Adrenal gland (tissue), 12 donors: Measurements from ENCODE around the gene TAF4. TPM values are rescaled to one million over a fixed set of nuclear protein-coding genes. Genes with fewer than 3 reads are reported as not detected.

Source experiments
- DNase-seq, 7 donors: peaks; one replicate each; pipeline ENCODE4 v3.0.0-alpha.2; 2019 to 2020
- H3K27ac ChIP-seq, 5 donors: fragments of 200-600 bp; sonication (generic) in 4 of 5; 1 replicate in 3 of 5; 2 replicates in 2 of 5; pipeline versions ENCODE4 v1.5.1 to v1.8.0; 2016 to 2020; ENCODE audit warnings: mild to moderate bottlenecking in 1 of 5
- H3K27me3 ChIP-seq: fragments of 200-600 bp; 2 replicates; pipeline ENCODE4 v1.8.0; 2021
- H3K36me3 ChIP-seq, 2 donors: fragments of 200-600 bp; replicated peaks in 1 of 2; 1 replicate in 1 of 2; 2 replicates in 1 of 2; pipeline versions ENCODE4 v1.5.1 to v1.8.0; 2018 to 2022
- H3K4me1 ChIP-seq, 2 donors: fragments of 200-600 bp; replicated peaks in 1 of 2; 1 replicate in 1 of 2; 2 replicates in 1 of 2; pipeline versions ENCODE4 v1.5.1 to v1.8.0; 2018 to 2021
- H3K4me3 ChIP-seq, 4 donors: fragments of 200-600 bp; sonication (generic) in 3 of 4; one replicate each; pipeline ENCODE4 v1.5.1; 2016 to 2018
- H3K9me3 ChIP-seq, 3 donors: fragments of 200-600 bp; sonication (generic) in 1 of 3; replicated peaks in 1 of 3; 1 replicate in 2 of 3; 2 replicates in 1 of 3; pipeline versions ENCODE4 v1.5.1 to v1.8.0; 2016 to 2021
- CTCF ChIP-seq, 6 experiments: fragments of 450-650 bp in 4 of 6; fragments of 200-600 bp in 2 of 6; sonication (generic) in 1 of 6; IDR thresholded peaks; 1 replicate in 5 of 6; 2 replicates in 1 of 6; pipeline versions ENCODE4 v1.5.1 to v1.8.0; 2016 to 2021; ENCODE audit warnings: antibody characterized with exemption in 6 of 6, mild to moderate bottlenecking in 2 of 6, moderate library complexity in 1 of 6
- POLR2A ChIP-seq, 2 donors: fragments of 450-650 bp; IDR thresholded peaks; one replicate each; pipeline ENCODE4 v1.6.1; 2017; ENCODE audit warnings: antibody characterized with exemption in 2 of 2, mild to moderate bottlenecking in 2 of 2, moderate library complexity in 1 of 2
- WGBS, 4 donors: extraction: QIAGEN DNeasy Blood & Tissue Kit in 2 of 4; methylation state at CpG; one replicate each; pipeline versions ENCODE4 v1.1.5 to v1.1.7; 2013 to 2017; 5-methylcytosine and 5-hydroxymethylcytosine counted together
- intact Hi-C, 2 donors: fragments of 100-400 bp; cut with DNase I; formaldehyde crosslinking; loops; one replicate each; pipeline versions ENCODE4 v1.14.1 to v1.15.0; 2022 to 2023
- polyA plus RNA-seq, 3 donors: library from polyadenylated mRNA; stranded (reverse); fragments of 200-250 nt in 2 of 3; fragments of 350-450 nt in 1 of 3; fragmentation: Illumina TruSeq in 1 of 3; extraction: RNeasy Lipid Tissue Mini Kit (QIAGEN cat#74804) in 1 of 3; gene quantifications; one replicate each; pipeline ENCODE4 v1.2.3, GENCODE V29; 2013 to 2014
- total RNA-seq, 9 donors: library from RNA; depleted of rRNA in 4 of 9; stranded (reverse); fragments of >200 nt in 4 of 9; fragments of 120-200 nt in 1 of 9; fragmentation: NEBNext Ultra II Directional in 1 of 9; extraction: Animal tissue kit (Norgen Biotek cat#: 25700) in 1 of 9; gene quantifications; one replicate each; pipeline versions ENCODE4 v1.1.0 to v1.2.4, GENCODE V29; 2013 to 2023
- donor health status: healthy with polysubstance abuse.
- donor health status: Bipolar disorder and iron deficiency.
- donor health status: DM: yes; HTN: yes; CAD: no.
- donor health status: DM: no; HTN: no; CAD: no.
- donor health status: DM: no; HTN: no; CAD: no.
- donor health status: DM: yes; HTN: yes; CAD: no.

TAF4 gene
- total and polyA plus RNA-seq, 12 donors = 5.2 to 30.9 (median 14.8) TPM

- WGBS, 4 donors = 74 to 90% (median 88%) methylated on average over 6 to 16 of the region's 16 CpGs
- Histone ChIP-seq H3K27me3 (no peaks in the 10 kb centered on the region), H3K9me3 (no peaks in the 10 kb centered on the region), H3K36me3 (no peaks in the 10 kb centered on the region), H3K4me1 (no peaks in the 10 kb centered on the region), H3K27ac (no peak overlapping the region), H3K4me3 (no peak overlapping the region)
- no peak for TF ChIP-seq POLR2A (IDR thresholded peaks at IDR 0.05)
- TF ChIP-seq CTCF (IDR thresholded peaks at IDR 0.05) = no peak
- intact Hi-C loops = no loop called here
- no peak for DNase-seq
Observed at GRCh38 chr20:61941721-61942405, 123.8 kb downstream of the TAF4 start.

GRCh38 chr20:61940976-61941720 lies 124.5 kb downstream of the TAF4 start:
- no peak for DNase-seq
- 74 to 91% (median 83%) methylated on average over 9 to 16 of the region's 16 CpGs for WGBS, 4 donors
- H3K4me1 ChIP-seq = no peaks in the 10 kb centered on the region

DNA sequence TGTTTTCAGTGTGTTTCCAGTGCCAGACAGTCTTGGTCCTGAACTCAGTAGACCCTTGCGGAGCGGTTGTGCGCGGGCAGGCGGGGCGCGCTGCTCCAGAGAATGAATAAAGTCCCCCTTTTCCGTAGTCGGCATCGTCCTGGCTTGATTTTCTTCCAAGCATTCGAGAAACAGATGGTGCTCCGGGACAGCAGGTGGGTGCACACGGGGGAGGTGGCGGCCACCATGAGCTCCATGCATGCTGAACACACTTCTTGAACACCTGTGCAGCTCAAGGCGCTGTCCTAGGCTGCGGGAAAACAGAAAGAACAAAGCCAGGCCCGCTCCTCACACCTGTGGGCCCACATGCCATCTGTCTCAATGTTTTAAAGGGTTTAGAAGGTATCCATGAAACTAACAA lies 125.2 kb downstream of the TAF4 start:
- Histone ChIP-seq H3K9me3 (no peaks in the 10 kb centered on the region), H3K4me1 (no peaks in the 10 kb centered on the region), H3K36me3 (no peaks in the 10 kb centered on the region), H3K4me3 (no peak overlapping the region), H3K27ac (no peak overlapping the region), H3K27me3 (no peaks in the 10 kb centered on the region)
- intact Hi-C loops = no loop called here
- WGBS, 4 donors = 91 to 93% (median 91%) methylated on average over 15 to 17 of the region's 17 CpGs
- TF ChIP-seq POLR2A (IDR thresholded peaks at IDR 0.05) (no peak), CTCF (IDR thresholded peaks at IDR 0.05) (no peak)
- no peak for DNase-seq

More at GRCh38 chr20:61940976-61941720, 124.5 kb downstream of the TAF4 start:
- no peaks in the 10 kb centered on the region for H3K9me3 ChIP-seq
- no peaks in the 10 kb centered on the region for H3K27me3 ChIP-seq
- no peaks in the 10 kb centered on the region for H3K36me3 ChIP-seq
- no peak overlapping the region for H3K27ac ChIP-seq
- TF ChIP-seq CTCF (IDR thresholded peaks at IDR 0.05) = no peak
- TF ChIP-seq POLR2A (IDR thresholded peaks at IDR 0.05) = no peak
- intact Hi-C loops = no loop called here
- H3K4me3 ChIP-seq = no peak overlapping the region

DNA sequence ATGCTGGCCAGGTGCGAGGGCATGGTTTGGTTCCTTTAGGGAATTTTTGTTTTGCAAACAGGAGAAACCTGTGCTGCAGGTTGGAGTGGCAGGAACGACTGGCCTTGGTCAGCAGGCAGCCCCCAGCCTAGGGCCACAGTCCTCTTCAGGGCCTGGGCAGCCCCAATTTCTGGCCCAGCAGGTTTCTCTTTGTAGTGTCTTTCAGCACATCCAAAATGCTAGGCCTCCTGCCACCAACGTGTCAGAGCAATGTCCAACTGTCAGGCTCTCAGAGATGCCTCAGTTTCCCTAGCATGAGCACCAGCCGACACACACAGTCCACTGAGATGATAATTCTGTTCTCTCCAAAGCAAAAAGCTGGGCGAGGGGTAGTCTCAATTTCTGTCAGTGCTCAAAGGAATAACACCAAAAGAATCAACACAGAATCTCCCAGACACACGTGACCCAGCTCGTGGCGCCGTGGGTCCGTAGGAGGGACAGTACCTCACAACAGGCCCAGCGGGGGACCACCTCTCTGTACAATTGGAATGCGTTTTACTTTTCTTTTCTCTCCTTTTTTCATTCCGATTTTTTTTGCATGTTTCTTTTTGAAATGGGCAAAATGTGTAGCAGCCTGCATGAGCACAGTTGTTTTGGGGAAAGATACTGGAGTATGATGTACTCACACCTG lies 125.9 kb downstream of the TAF4 start:
- intact Hi-C loops = no loop called here
- Histone ChIP-seq H3K9me3 (no peaks in the 10 kb centered on the region), H3K4me3 (no peak overlapping the region), H3K36me3 (no peaks in the 10 kb centered on the region), H3K27me3 (no peaks in the 10 kb centered on the region), H3K27ac (no peak overlapping the region), H3K4me1 (no peaks in the 10 kb centered on the region)
- WGBS, 4 donors = 78 to 85% (median 81%) methylated on average over 12 to 13 of the region's 13 CpGs
- no peak for DNase-seq
- TF ChIP-seq CTCF (IDR thresholded peaks at IDR 0.05) (no peak), POLR2A (IDR thresholded peaks at IDR 0.05) (no peak)
